CD14-positive monocyte (primary cell): ENCODE measurements around the gene ZNF385B. TPM values are rescaled to one million over a fixed set of nuclear protein-coding genes. Genes with fewer than 3 reads are reported as not detected.

Source experiments
- DNase-seq, 3 donors: peaks; one replicate each; pipeline ENCODE4 v3.0.0-alpha.2; 2011 to 2022
- H2AFZ ChIP-seq: 2 replicates; pipeline ENCODE4 v1.6.0; 2012; ENCODE audit warnings: mild to moderate bottlenecking, low read depth, low read length, inconsistent platforms; ENCODE audit not compliant: insufficient read depth, poor library complexity, severe bottlenecking
- H3K27ac ChIP-seq, 2 donors: 1 replicate in 1 of 2; 2 replicates in 1 of 2; pipeline ENCODE4 v1.5.1; 2012 to 2013; ENCODE audit warnings: low read length in 2 of 2, control low read depth in 1 of 2, inconsistent platforms in 1 of 2, low read depth in 1 of 2, mild to moderate bottlenecking in 1 of 2
- H3K27me3 ChIP-seq, 2 donors: one replicate each; pipeline versions ENCODE4 v1.6.0 to v1.6.1; 2011 to 2013; ENCODE audit warnings: low read length in 2 of 2; ENCODE audit not compliant: control insufficient read depth in 2 of 2, insufficient read depth in 2 of 2
- H3K36me3 ChIP-seq, 2 donors: replicated peaks in 1 of 2; 1 replicate in 1 of 2; 2 replicates in 1 of 2; pipeline versions ENCODE4 v1.5.1 to v1.6.1; 2012 to 2013; ENCODE audit warnings: low read length in 2 of 2, control low read depth in 1 of 2, inconsistent platforms in 1 of 2, mild to moderate bottlenecking in 1 of 2; ENCODE audit not compliant: insufficient read depth in 2 of 2, control insufficient read depth in 1 of 2
- H3K4me1 ChIP-seq, 2 donors: 1 replicate in 1 of 2; 2 replicates in 1 of 2; pipeline versions ENCODE4 v1.5.1 to v1.6.1; 2012 to 2013; ENCODE audit warnings: low read length in 2 of 2, control low read depth in 1 of 2, inconsistent platforms in 1 of 2, mild to moderate bottlenecking in 1 of 2, moderate library complexity in 1 of 2; ENCODE audit not compliant: insufficient read depth in 2 of 2, control insufficient read depth in 1 of 2
- H3K4me2 ChIP-seq: replicated peaks from 2 replicates; pipeline ENCODE3; 2012; ENCODE audit warnings: low read length, moderate library complexity, mild to moderate bottlenecking; ENCODE audit not compliant: poor library complexity, severe bottlenecking; ENCODE audit errors: extremely low read depth
- H3K4me3 ChIP-seq, 3 experiments: fragments of 200-600 bp in 1 of 3; sonication (generic) in 1 of 3; replicated peaks in 1 of 3; 1 replicate in 2 of 3; 2 replicates in 1 of 3; pipeline ENCODE4 v1.5.1; 2011 to 2013; ENCODE audit warnings: low read length in 3 of 3, mild to moderate bottlenecking in 3 of 3, control low read depth in 2 of 3, low read depth in 2 of 3, inconsistent platforms in 1 of 3, moderate library complexity in 1 of 3
- H3K79me2 ChIP-seq: 2 replicates; pipeline ENCODE4 v1.6.0; 2012; ENCODE audit warnings: mild to moderate bottlenecking, control low read depth, inconsistent platforms, low read length, moderate library complexity; ENCODE audit not compliant: insufficient read depth
- H3K9ac ChIP-seq: 2 replicates; pipeline ENCODE4 v1.6.0; 2017; ENCODE audit warnings: low read length, mild to moderate bottlenecking; ENCODE audit not compliant: insufficient read depth, poor library complexity, severe bottlenecking
- H3K9me3 ChIP-seq, 2 donors: replicated peaks in 1 of 2; 1 replicate in 1 of 2; 2 replicates in 1 of 2; pipeline versions ENCODE4 v1.5.1 to v1.6.1; 2012 to 2013; ENCODE audit warnings: low read length in 2 of 2, control low read depth in 1 of 2; ENCODE audit not compliant: control insufficient read depth in 1 of 2, insufficient read depth in 1 of 2
- H4K20me1 ChIP-seq: 2 replicates; pipeline ENCODE4 v1.6.0; 2012; ENCODE audit warnings: mild to moderate bottlenecking, low read length, control low read depth, moderate library complexity; ENCODE audit not compliant: insufficient read depth
- H3K27ac Mint-ChIP-seq, 7 donors: one replicate each; pipeline ENCODE4 v1.8.0; 2020; ENCODE audit warnings: mild to moderate bottlenecking in 7 of 7, mixed read lengths in 7 of 7, moderate library complexity in 6 of 7, inconsistent platforms in 2 of 7
- H3K27me3 Mint-ChIP-seq, 3 donors: one replicate each; pipeline ENCODE4 v1.8.0; 2021 to 2022; ENCODE audit warnings: low read depth in 3 of 3, mild to moderate bottlenecking in 3 of 3, mixed read lengths in 3 of 3, moderate library complexity in 3 of 3, inconsistent platforms in 1 of 3
- H3K36me3 Mint-ChIP-seq, 2 donors: one replicate each; pipeline ENCODE4 v1.8.0; 2020; ENCODE audit warnings: mixed read lengths in 2 of 2, inconsistent platforms in 1 of 2, mild to moderate bottlenecking in 1 of 2
- H3K4me1 Mint-ChIP-seq: one replicate; pipeline ENCODE4 v1.8.0; 2020; ENCODE audit warnings: mild to moderate bottlenecking, mixed read lengths
- H3K4me3 Mint-ChIP-seq, 2 donors: one replicate each; pipeline ENCODE4 v1.8.0; 2020; ENCODE audit warnings: mild to moderate bottlenecking in 2 of 2, mixed read lengths in 2 of 2, moderate library complexity in 1 of 2
- H3K9me3 Mint-ChIP-seq, 7 donors: one replicate each; pipeline ENCODE4 v1.8.0; 2020 to 2022; ENCODE audit warnings: mixed read lengths in 7 of 7, mild to moderate bottlenecking in 6 of 7, moderate library complexity in 6 of 7, inconsistent platforms in 2 of 7
- CTCF ChIP-seq: fragments of 200-600 bp; IDR thresholded peaks from one replicate; pipeline ENCODE4 v1.8.0; 2022; ENCODE audit warnings: antibody characterized with exemption, mild to moderate bottlenecking
- WGBS: methylation state at CpG from one replicate; pipeline ENCODE4 v1.1.5; 2013; ENCODE audit warnings: missing lambda C conversion rate; ENCODE audit not compliant: insufficient coverage; 5-methylcytosine and 5-hydroxymethylcytosine counted together
- intact Hi-C, 2 donors: fragments of 100-400 bp; cut with micrococcal nuclease; formaldehyde crosslinking; loops; one replicate each; pipeline versions ENCODE4 v1.15.0 to v1.15.1; 2023
- polyA plus RNA-seq, 3 donors: library from polyadenylated mRNA; depleted of rRNA in 1 of 3; unstranded in 2 of 3; stranded (reverse) in 1 of 3; fragments of 300-500 nt in 2 of 3; fragments of >200 nt in 1 of 3; fragmentation: Illumina TruSeq in 2 of 3; gene quantifications; 1 replicate in 2 of 3; 2 replicates in 1 of 3; pipeline ENCODE4 v1.2.3, GENCODE V29; 2012 to 2021

ZNF385B gene
- polyA plus RNA-seq, 3 donors = not detected

GRCh38 chr2:179765666-179766065 is 95.7 kb downstream of the ZNF385B start:
- no peaks in the 10 kb centered on the region for H3K4me1 ChIP-seq
- no peak overlapping the region for H3K4me3 ChIP-seq
- no CpG with 5 or more reads among the region's 2 CpGs for WGBS
- no peak overlapping the region for H3K4me2 ChIP-seq
- TF ChIP-seq CTCF = no peak
- no peak overlapping the region for H2AFZ ChIP-seq
- no peak overlapping the region for H3K9ac ChIP-seq
- Mint-ChIP-seq H3K4me3 (no peak overlapping the region), H3K9me3 (peaks cover 0 to 7% (median 2%) of the 10 kb centered on the region in 7 donors), H3K36me3 (no peaks in the 10 kb centered on the region), H3K27me3 (no peaks in the 10 kb centered on the region), H3K27ac (no peak overlapping the region), H3K4me1 (no peaks in the 10 kb centered on the region)
- no peaks in the 10 kb centered on the region for H3K27me3 ChIP-seq
- no peaks in the 10 kb centered on the region for H3K79me2 ChIP-seq
- no peaks in the 10 kb centered on the region for H3K9me3 ChIP-seq
- no peaks in the 10 kb centered on the region for H3K36me3 ChIP-seq
- no peak overlapping the region for H3K27ac ChIP-seq
- intact Hi-C loops = no loop called here
- no peaks in the 10 kb centered on the region for H4K20me1 ChIP-seq
- no peak for DNase-seq

GRCh38 chr2:179764710-179765109 is 96.7 kb downstream of the ZNF385B start:
- Histone ChIP-seq H4K20me1 (no peaks in the 10 kb centered on the region), H3K9me3 (no peaks in the 10 kb centered on the region), H2AFZ (no peak overlapping the region), H3K4me1 (no peaks in the 10 kb centered on the region), H3K27ac (no peak overlapping the region), H3K36me3 (no peaks in the 10 kb centered on the region), H3K27me3 (no peaks in the 10 kb centered on the region), H3K79me2 (no peaks in the 10 kb centered on the region), H3K4me3 (no peak overlapping the region), H3K4me2 (no peak overlapping the region), H3K9ac (no peak overlapping the region)
- no peaks in the 10 kb centered on the region for H3K4me1 Mint-ChIP-seq
- no peak for DNase-seq
- WGBS = no CpG with 5 or more reads among the region's 1 CpG
- H3K36me3 Mint-ChIP-seq = no peaks in the 10 kb centered on the region
- peaks cover 0 to 7% (median 2%) of the 10 kb centered on the region in 7 donors for H3K9me3 Mint-ChIP-seq
- no peak for TF ChIP-seq CTCF
- no peaks in the 10 kb centered on the region for H3K27me3 Mint-ChIP-seq
- no peak overlapping the region for H3K27ac Mint-ChIP-seq
- intact Hi-C loops = no loop called here
- H3K4me3 Mint-ChIP-seq = no peak overlapping the region
